SK-N-SH treated with all-trans-retinoic acid at 6 μM for 48 hours (cell line): ENCODE measurements around the gene LRMDA.

Experiments
- ATAC-seq: fragments of 200-7000 bp; cut with Tn5 transposase; 3 replicates; pipeline ENCODE4 v1.9.1; 2020; ENCODE audit warnings: mild to moderate bottlenecking, moderate library complexity
- ARNTL ChIP-seq: fragments of 450-650 bp; formaldehyde crosslinking; IDR thresholded peaks from 2 replicates; pipeline ENCODE4 v1.5.0; 2020; ENCODE audit warnings: low read depth, mild to moderate bottlenecking, moderate library complexity, borderline replicate concordance
- BACH2 ChIP-seq: fragments of 250-450 bp; sonication (Bioruptor Pico); IDR thresholded peaks from 2 replicates; pipeline ENCODE4 v1.9.0; 2021; ENCODE audit warnings: mild to moderate bottlenecking, borderline replicate concordance
- CREB5 ChIP-seq: fragments of 250-450 bp; sonication (Bioruptor Pico); IDR thresholded peaks from 2 replicates; pipeline ENCODE4 v1.5.1; 2020; ENCODE audit warnings: low read depth, mild to moderate bottlenecking, moderate library complexity
- CSDC2 ChIP-seq: fragments of 250-450 bp; sonication (Bioruptor Pico); IDR thresholded peaks from 2 replicates; pipeline ENCODE4 v1.5.0; 2020; ENCODE audit warnings: mild to moderate bottlenecking, moderate library complexity
- ESRRG ChIP-seq: fragments of 250-450 bp; sonication (Bioruptor Pico); IDR thresholded peaks from 2 replicates; pipeline ENCODE4 v1.6.1; 2021; ENCODE audit warnings: mild to moderate bottlenecking
- ISL1 ChIP-seq: fragments of 250-450 bp; sonication (Bioruptor Pico); IDR thresholded peaks from 2 replicates; pipeline ENCODE4 v2.1.2; 2022; ENCODE audit warnings: mild to moderate bottlenecking, moderate library complexity
- OSR1 ChIP-seq: fragments of 250-450 bp; sonication (Bioruptor Pico); IDR thresholded peaks from 2 replicates; pipeline ENCODE4 v1.8.0; 2022; ENCODE audit warnings: moderate library complexity, mild to moderate bottlenecking, inconsistent platforms
- PATZ1 ChIP-seq: fragments of 250-450 bp; sonication (Bioruptor Pico); IDR thresholded peaks from 2 replicates; pipeline ENCODE4 v1.8.0; 2020; ENCODE audit warnings: mild to moderate bottlenecking, moderate library complexity, borderline replicate concordance
- POU6F1 ChIP-seq: fragments of 250-450 bp; sonication (Bioruptor Pico); IDR thresholded peaks from 2 replicates; pipeline ENCODE4 v1.8.0; 2021; ENCODE audit warnings: low read depth, mild to moderate bottlenecking, moderate library complexity, borderline replicate concordance
- PPARA ChIP-seq: fragments of 250-450 bp; sonication (Bioruptor Pico); IDR thresholded peaks from 2 replicates; pipeline ENCODE4 v1.5.0; 2020; ENCODE audit warnings: mild to moderate bottlenecking, borderline replicate concordance
- RARB ChIP-seq: fragments of 250-450 bp; sonication (Bioruptor Pico); IDR thresholded peaks from 2 replicates; pipeline ENCODE4 v1.8.0; 2021; ENCODE audit warnings: mild to moderate bottlenecking, moderate library complexity
- SNAI2 ChIP-seq: fragments of 250-450 bp; sonication (Bioruptor Pico); IDR thresholded peaks from 2 replicates; pipeline ENCODE4 v1.5.0; 2020; ENCODE audit warnings: mild to moderate bottlenecking, moderate library complexity
- TCF4 ChIP-seq: fragments of 250-450 bp; sonication (Bioruptor Pico); IDR thresholded peaks from 2 replicates; pipeline ENCODE4 v1.8.0; 2021; ENCODE audit warnings: mild to moderate bottlenecking, moderate library complexity, borderline replicate concordance
- TSHZ2 ChIP-seq: fragments of 250-450 bp; sonication (Bioruptor Pico); IDR thresholded peaks from 2 replicates; pipeline ENCODE4 v1.5.0; 2020; ENCODE audit warnings: mild to moderate bottlenecking, moderate library complexity
- ZC3H10 ChIP-seq: fragments of 250-450 bp; sonication (Bioruptor Pico); IDR thresholded peaks from 2 replicates; pipeline ENCODE4 v1.5.1; 2021; ENCODE audit warnings: mild to moderate bottlenecking, moderate library complexity
- ZFP3 ChIP-seq: fragments of 250-450 bp; sonication (Bioruptor Pico); IDR thresholded peaks from 2 replicates; pipeline ENCODE4 v1.5.0; 2020; ENCODE audit warnings: mild to moderate bottlenecking, moderate library complexity
- ZFP30 ChIP-seq: fragments of 450-650 bp; formaldehyde crosslinking; IDR thresholded peaks from 2 replicates; pipeline ENCODE4 v1.5.0; 2022; ENCODE audit warnings: mild to moderate bottlenecking, moderate library complexity
- ZNF565 ChIP-seq: fragments of 450-650 bp; formaldehyde crosslinking; conservative IDR thresholded peaks from 2 replicates; pipeline ENCODE4 v1.5.0; 2020; ENCODE audit warnings: low read depth, mild to moderate bottlenecking, moderate library complexity
- ZNF70 ChIP-seq: fragments of 450-650 bp; formaldehyde crosslinking; IDR thresholded peaks from 2 replicates; pipeline ENCODE4 v1.5.0; 2020; ENCODE audit warnings: mild to moderate bottlenecking, moderate library complexity
- ZNF8 ChIP-seq: fragments of 450-650 bp; formaldehyde crosslinking; IDR thresholded peaks from 2 replicates; pipeline ENCODE4 v1.5.0; 2020; ENCODE audit warnings: mild to moderate bottlenecking, moderate library complexity

LRMDA gene

GRCh38 chr10:76160446-76161300, 729.2 kb downstream of the LRMDA start (continued):
- TF ChIP-seq TSHZ2 (CRISPR knock-in tag) (no peak), ZFP3 (CRISPR knock-in tag) (no peak), ESRRG (CRISPR knock-in tag) (no peak), SNAI2 (no peak)

GRCh38 chr10:76161301-76161582, 729.8 kb downstream of the LRMDA start:
- no peak for ATAC-seq
- TF ChIP-seq ZNF565 (CRISPR knock-in tag), result no peak
- no peak for TF ChIP-seq POU6F1 (CRISPR knock-in tag)
- no peak for TF ChIP-seq ZFP30 (CRISPR knock-in tag)
- no peak for TF ChIP-seq BACH2 (CRISPR knock-in tag)
- no peak for TF ChIP-seq ESRRG (CRISPR knock-in tag)
- no peak for TF ChIP-seq ZC3H10
- no peak for TF ChIP-seq RARB
- TF ChIP-seq PPARA, result no peak
- TF ChIP-seq CSDC2 (CRISPR knock-in tag), result no peak
- TF ChIP-seq CREB5 (CRISPR knock-in tag), result no peak
- TF ChIP-seq ZNF70 (CRISPR knock-in tag), result no peak
- TF ChIP-seq ARNTL, result no peak
- TF ChIP-seq TSHZ2 (CRISPR knock-in tag), result no peak
- no peak for TF ChIP-seq PATZ1 (CRISPR knock-in tag)
- TF ChIP-seq OSR1 (CRISPR knock-in tag), result no peak
- no peak for TF ChIP-seq TCF4 (CRISPR knock-in tag)

GRCh38 chr10:76168437-76168836, 737.0 kb downstream of the LRMDA start:
- ATAC-seq, result no peak
- no peak for TF ChIP-seq RARB
- no peak for TF ChIP-seq ESRRG (CRISPR knock-in tag)
- TF ChIP-seq ARNTL, result no peak
- TF ChIP-seq CREB5 (CRISPR knock-in tag), result no peak
- TF ChIP-seq TCF4 (CRISPR knock-in tag), result no peak
- TF ChIP-seq PATZ1 (CRISPR knock-in tag), result no peak
- TF ChIP-seq ZNF8 (CRISPR knock-in tag), result no peak
- no peak for TF ChIP-seq ZFP30 (CRISPR knock-in tag)
- no peak for TF ChIP-seq POU6F1 (CRISPR knock-in tag)
- no peak for TF ChIP-seq ISL1
- TF ChIP-seq ZNF565 (CRISPR knock-in tag), result no peak
- no peak for TF ChIP-seq ZFP3 (CRISPR knock-in tag)
- no peak for TF ChIP-seq BACH2 (CRISPR knock-in tag)
